ENCODE results near the gene HTT-AS. TPM values are rescaled to one million over a fixed set of nuclear protein-coding genes. Genes with fewer than 3 reads are reported as not detected.

HTT-AS gene
- total and polyA plus RNA-seq, 2 of the 13 experiments (the other 11 are each of a cell fraction or from before 2014, with no cell fraction given), result not detected

DNA sequence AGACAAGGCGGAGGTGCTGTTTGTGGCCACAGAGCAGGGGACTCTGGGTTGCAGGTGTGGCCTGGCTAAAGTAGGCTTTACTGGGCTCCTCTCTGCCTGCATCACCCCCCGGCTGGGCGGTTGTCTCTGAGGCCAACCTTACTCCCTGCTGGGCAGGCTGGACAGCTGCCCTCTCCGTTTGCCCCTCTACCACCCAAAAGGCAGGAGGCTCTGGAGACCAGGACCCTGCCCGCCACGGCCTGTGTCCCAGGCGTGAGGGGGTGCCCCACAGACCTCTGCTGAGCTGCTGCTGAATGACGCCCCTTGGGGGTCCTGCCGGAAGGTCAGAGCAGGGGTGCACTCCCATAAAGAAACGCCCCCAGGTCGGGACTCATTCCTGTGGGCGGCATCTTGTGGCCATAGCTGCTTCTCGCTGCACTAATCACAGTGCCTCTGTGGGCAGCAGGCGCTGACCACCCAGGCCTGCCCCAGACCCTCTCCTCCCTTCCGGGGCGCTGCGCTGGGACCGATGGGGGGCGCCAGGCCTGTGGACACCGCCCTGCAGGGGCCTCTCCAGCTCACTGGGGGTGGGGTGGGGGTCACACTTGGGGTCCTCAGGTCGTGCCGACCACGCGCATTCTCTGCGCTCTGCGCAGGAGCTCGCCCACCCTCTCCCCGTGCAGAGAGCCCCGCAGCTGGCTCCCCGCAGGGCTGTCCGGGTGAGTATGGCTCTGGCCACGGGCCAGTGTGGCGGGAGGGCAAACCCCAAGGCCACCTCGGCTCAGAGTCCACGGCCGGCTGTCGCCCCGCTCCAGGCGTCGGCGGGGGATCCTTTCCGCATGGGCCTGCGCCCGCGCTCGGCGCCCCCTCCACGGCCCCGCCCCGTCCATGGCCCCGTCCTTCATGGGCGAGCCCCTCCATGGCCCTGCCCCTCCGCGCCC lies 920 bp downstream of the HTT-AS start (continued):
- TF ChIP-seq, protein P1, sequence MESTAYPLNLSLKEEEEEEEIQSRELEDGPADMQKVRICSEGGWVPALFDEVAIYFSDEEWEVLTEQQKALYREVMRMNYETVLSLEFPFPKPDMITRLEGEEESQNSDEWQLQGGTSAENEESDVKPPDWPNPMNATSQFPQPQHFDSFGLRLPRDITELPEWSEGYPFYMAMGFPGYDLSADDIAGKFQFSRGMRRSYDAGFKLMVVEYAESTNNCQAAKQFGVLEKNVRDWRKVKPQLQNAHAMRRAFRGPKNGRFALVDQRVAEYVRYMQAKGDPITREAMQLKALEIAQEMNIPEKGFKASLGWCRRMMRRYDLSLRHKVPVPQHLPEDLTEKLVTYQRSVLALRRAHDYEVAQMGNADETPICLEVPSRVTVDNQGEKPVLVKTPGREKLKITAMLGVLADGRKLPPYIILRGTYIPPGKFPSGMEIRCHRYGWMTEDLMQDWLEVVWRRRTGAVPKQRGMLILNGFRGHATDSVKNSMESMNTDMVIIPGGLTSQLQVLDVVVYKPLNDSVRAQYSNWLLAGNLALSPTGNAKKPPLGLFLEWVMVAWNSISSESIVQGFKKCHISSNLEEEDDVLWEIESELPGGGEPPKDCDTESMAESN (CRISPR knock-in tag; conservative IDR thresholded peaks at IDR 0.05), result 0 out of 2 replicates have a peak, but pooled peaks have one; percentile 57
- TF ChIP-seq, protein P2, sequence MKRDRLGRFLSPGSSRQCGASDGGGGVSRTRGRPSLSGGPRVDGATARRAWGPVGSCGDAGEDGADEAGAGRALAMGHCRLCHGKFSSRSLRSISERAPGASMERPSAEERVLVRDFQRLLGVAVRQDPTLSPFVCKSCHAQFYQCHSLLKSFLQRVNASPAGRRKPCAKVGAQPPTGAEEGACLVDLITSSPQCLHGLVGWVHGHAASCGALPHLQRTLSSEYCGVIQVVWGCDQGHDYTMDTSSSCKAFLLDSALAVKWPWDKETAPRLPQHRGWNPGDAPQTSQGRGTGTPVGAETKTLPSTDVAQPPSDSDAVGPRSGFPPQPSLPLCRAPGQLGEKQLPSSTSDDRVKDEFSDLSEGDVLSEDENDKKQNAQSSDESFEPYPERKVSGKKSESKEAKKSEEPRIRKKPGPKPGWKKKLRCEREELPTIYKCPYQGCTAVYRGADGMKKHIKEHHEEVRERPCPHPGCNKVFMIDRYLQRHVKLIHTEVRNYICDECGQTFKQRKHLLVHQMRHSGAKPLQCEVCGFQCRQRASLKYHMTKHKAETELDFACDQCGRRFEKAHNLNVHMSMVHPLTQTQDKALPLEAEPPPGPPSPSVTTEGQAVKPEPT (CRISPR knock-in tag; IDR thresholded peaks at IDR 0.05; ENCODE audit: low read depth), result no peak
- TF ChIP-seq, protein P3, sequence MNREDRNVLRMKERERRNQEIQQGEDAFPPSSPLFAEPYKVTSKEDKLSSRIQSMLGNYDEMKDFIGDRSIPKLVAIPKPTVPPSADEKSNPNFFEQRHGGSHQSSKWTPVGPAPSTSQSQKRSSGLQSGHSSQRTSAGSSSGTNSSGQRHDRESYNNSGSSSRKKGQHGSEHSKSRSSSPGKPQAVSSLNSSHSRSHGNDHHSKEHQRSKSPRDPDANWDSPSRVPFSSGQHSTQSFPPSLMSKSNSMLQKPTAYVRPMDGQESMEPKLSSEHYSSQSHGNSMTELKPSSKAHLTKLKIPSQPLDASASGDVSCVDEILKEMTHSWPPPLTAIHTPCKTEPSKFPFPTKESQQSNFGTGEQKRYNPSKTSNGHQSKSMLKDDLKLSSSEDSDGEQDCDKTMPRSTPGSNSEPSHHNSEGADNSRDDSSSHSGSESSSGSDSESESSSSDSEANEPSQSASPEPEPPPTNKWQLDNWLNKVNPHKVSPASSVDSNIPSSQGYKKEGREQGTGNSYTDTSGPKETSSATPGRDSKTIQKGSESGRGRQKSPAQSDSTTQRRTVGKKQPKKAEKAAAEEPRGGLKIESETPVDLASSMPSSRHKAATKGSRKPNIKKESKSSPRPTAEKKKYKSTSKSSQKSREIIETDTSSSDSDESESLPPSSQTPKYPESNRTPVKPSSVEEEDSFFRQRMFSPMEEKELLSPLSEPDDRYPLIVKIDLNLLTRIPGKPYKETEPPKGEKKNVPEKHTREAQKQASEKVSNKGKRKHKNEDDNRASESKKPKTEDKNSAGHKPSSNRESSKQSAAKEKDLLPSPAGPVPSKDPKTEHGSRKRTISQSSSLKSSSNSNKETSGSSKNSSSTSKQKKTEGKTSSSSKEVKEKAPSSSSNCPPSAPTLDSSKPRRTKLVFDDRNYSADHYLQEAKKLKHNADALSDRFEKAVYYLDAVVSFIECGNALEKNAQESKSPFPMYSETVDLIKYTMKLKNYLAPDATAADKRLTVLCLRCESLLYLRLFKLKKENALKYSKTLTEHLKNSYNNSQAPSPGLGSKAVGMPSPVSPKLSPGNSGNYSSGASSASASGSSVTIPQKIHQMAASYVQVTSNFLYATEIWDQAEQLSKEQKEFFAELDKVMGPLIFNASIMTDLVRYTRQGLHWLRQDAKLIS (CRISPR knock-in tag; IDR thresholded peaks at IDR 0.05), result no peak
- TF ChIP-seq, protein P4, sequence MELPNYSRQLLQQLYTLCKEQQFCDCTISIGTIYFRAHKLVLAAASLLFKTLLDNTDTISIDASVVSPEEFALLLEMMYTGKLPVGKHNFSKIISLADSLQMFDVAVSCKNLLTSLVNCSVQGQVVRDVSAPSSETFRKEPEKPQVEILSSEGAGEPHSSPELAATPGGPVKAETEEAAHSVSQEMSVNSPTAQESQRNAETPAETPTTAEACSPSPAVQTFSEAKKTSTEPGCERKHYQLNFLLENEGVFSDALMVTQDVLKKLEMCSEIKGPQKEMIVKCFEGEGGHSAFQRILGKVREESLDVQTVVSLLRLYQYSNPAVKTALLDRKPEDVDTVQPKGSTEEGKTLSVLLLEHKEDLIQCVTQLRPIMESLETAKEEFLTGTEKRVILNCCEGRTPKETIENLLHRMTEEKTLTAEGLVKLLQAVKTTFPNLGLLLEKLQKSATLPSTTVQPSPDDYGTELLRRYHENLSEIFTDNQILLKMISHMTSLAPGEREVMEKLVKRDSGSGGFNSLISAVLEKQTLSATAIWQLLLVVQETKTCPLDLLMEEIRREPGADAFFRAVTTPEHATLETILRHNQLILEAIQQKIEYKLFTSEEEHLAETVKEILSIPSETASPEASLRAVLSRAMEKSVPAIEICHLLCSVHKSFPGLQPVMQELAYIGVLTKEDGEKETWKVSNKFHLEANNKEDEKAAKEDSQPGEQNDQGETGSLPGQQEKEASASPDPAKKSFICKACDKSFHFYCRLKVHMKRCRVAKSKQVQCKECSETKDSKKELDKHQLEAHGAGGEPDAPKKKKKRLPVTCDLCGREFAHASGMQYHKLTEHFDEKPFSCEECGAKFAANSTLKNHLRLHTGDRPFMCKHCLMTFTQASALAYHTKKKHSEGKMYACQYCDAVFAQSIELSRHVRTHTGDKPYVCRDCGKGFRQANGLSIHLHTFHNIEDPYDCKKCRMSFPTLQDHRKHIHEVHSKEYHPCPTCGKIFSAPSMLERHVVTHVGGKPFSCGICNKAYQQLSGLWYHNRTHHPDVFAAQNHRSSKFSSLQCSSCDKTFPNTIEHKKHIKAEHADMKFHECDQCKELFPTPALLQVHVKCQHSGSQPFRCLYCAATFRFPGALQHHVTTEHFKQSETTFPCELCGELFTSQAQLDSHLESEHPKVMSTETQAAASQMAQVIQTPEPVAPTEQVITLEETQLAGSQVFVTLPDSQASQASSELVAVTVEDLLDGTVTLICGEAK (IDR thresholded peaks at IDR 0.05), result no peak
- TF ChIP-seq, protein P4 (CRISPR knock-in tag; IDR thresholded peaks at IDR 0.05), result peak; percentile 28; the same call in 1 of the 2 replicates
- TF ChIP-seq, protein P5, sequence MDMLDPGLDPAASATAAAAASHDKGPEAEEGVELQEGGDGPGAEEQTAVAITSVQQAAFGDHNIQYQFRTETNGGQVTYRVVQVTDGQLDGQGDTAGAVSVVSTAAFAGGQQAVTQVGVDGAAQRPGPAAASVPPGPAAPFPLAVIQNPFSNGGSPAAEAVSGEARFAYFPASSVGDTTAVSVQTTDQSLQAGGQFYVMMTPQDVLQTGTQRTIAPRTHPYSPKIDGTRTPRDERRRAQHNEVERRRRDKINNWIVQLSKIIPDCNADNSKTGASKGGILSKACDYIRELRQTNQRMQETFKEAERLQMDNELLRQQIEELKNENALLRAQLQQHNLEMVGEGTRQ (IDR thresholded peaks at IDR 0.05; ENCODE audit: low read depth, low read length), result no peak
- TF ChIP-seq, protein P5 (CRISPR knock-in tag; IDR thresholded peaks at IDR 0.05; ENCODE audit: borderline replicate concordance), result no peak
